Adipocyte (in vitro differentiated cells): ENCODE measurements around the gene PTTG1.

Source experiments
- DNase-seq: peaks from one replicate; pipeline ENCODE4 v3.0.0-alpha.2; 2015; ENCODE audit warnings: low read depth
- H3K27me3 ChIP-seq: replicated peaks from 2 replicates; pipeline ENCODE4 v1.7.0; 2013; ENCODE audit warnings: mild to moderate bottlenecking, low read length, moderate library complexity; ENCODE audit not compliant: control insufficient read depth, insufficient read depth
- H3K36me3 ChIP-seq: 2 replicates; pipeline ENCODE4 v1.7.0; 2013; ENCODE audit warnings: low read length, mild to moderate bottlenecking, moderate library complexity; ENCODE audit not compliant: control insufficient read depth, insufficient read depth, severe bottlenecking
- H3K4me1 ChIP-seq: 2 replicates; pipeline ENCODE4 v1.7.0; 2013; ENCODE audit warnings: mild to moderate bottlenecking, low read length, moderate library complexity; ENCODE audit not compliant: control insufficient read depth, insufficient read depth
- H3K4me3 ChIP-seq: 2 replicates; pipeline ENCODE4 v1.7.0; 2013; ENCODE audit warnings: mild to moderate bottlenecking, low read length, moderate library complexity
- H3K9ac ChIP-seq: 2 replicates; pipeline ENCODE4 v1.7.0; 2013; ENCODE audit warnings: mild to moderate bottlenecking, low read length, moderate library complexity
- H3K9me3 ChIP-seq: 2 replicates; pipeline ENCODE4 v1.7.0; 2013; ENCODE audit warnings: mild to moderate bottlenecking, low read length, moderate library complexity; ENCODE audit not compliant: control insufficient read depth

Gene PTTG1

DNA sequence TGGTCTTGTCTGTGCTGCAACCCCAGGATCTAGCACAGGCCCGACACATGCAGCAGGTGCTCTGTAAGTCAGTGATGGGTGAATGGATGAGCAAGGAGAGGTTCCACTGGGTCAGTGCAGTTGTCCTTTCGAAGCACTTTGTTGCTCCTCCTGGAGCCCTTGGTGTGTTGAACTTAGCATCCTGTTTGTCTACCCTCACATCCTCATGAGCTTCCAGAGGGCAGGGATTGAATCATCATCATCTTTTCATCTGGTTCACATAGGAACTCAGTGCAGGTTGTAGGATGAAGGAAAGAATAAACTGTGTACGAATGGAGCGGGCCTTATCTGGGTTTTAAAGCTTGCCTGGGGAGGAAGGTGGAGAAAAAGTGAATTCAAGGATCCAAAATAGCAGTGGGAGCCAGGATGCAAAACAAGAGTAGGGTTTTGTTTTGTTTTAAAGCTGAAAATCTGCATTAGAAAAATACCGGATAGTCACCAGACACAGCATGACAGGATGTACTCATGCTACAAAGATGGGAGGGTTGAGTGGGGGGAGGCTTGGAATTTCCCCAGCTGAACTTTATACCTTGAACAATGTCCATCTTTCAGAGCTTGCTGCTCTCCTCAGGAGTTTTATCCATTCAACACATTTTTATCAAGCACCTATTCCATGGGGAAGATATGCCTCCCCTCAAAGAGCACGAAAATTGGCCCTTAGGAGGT is 55.8 kb downstream of the PTTG1 start:
- DNase-seq = no peak
- Histone ChIP-seq H3K27me3 (no peaks in the 10 kb centered on the region), H3K9ac (no peak overlapping the region)

DNA sequence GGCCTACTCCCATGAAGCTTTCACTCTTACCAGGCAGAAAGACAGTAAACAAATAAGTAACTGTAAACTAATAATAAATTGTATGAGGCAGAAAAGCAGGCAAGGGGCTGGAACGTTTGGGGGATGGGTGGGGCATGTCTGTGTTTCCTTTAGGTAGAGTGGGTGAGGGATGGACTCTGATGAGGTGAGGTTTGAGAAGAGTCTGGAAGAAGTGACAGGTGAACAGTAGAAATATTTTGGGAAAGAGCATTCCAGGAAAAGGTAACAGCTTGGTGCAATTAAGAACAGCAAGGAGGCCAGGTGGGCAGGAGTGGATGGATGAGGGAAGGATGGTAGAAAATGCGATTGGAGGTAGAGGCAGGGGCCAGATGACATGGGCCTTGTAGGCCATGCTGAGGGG is 56.5 kb downstream of the PTTG1 start:
- Histone ChIP-seq H3K9ac (no peak overlapping the region), H3K4me1 (peaks cover 9% of the 10 kb centered on the region), H3K36me3 (no peaks in the 10 kb centered on the region), H3K9me3 (no peaks in the 10 kb centered on the region), H3K27me3 (no peaks in the 10 kb centered on the region), H3K4me3 (no peak overlapping the region)
- DNase-seq = no peak

More for the DNA sequence above, 55.8 kb downstream of the PTTG1 start:
- no peaks in the 10 kb centered on the region for H3K36me3 ChIP-seq
- no peaks in the 10 kb centered on the region for H3K9me3 ChIP-seq
- peaks cover 9% of the 10 kb centered on the region for H3K4me1 ChIP-seq
- H3K4me3 ChIP-seq = no peak overlapping the region
